Measurements from ENCODE around the gene TIMM23B.
"Not testable (repeated sequence)": the region's sequence is repeated elsewhere in the genome, so short reads cannot be mapped to it uniquely, and the experiment has no call there.

GRCh38 chr10:49987207-49987606 lies 45.4 kb downstream of the TIMM23B start:
- TF ChIP-seq EP300, POLR2A (IDR thresholded peaks at IDR 0.05): not testable (repeated sequence)
